ENCODE measurements around the gene FADD.
A peak's percentile ranks its signal among the peaks of the same experiment; 100 is the strongest.
"Not testable (repeated sequence)": the region's sequence is repeated elsewhere in the genome, so short reads cannot be mapped to it uniquely, and the experiment has no call there.

FADD gene

GRCh38 chr11:70182266-70182665 lies 20.8 kb upstream of the FADD start:
- DNase-seq (ENCODE audit: low read depth): no peak

GRCh38 chr11:70183032-70183431 lies 20.1 kb upstream of the FADD start:
- DNase-seq (ENCODE audit: low read depth): no peak

- no peak for DNase-seq (ENCODE audit: low read depth)
Observed at GRCh38 chr11:70183483-70184176, 19.5 kb upstream of the FADD start.

- DNase-seq (ENCODE audit: low read depth): no peak
Observed at GRCh38 chr11:70184396-70184795, 18.7 kb upstream of the FADD start.

GRCh38 chr11:70185348-70186055 lies 17.6 kb upstream of the FADD start:
- no peak for DNase-seq (ENCODE audit: low read depth)

- no peak for DNase-seq (ENCODE audit: low read depth)
Observed at GRCh38 chr11:70186420-70186819, 16.7 kb upstream of the FADD start.

- no peak for DNase-seq (ENCODE audit: low read depth)
Observed at GRCh38 chr11:70186936-70187335, 16.2 kb upstream of the FADD start.

GRCh38 chr11:70187771-70188170 lies 15.3 kb upstream of the FADD start:
- DNase-seq (ENCODE audit: low read depth): no peak

- DNase-seq (ENCODE audit: low read depth): no peak
Observed at GRCh38 chr11:70189622-70190021, 13.5 kb upstream of the FADD start.

GRCh38 chr11:70191495-70192140 lies 11.5 kb upstream of the FADD start:
- peak; percentile 21 for DNase-seq (ENCODE audit: low read depth)

- no peak for DNase-seq (ENCODE audit: low read depth)
Observed at GRCh38 chr11:70192666-70193410, 10.3 kb upstream of the FADD start.

GRCh38 chr11:70193411-70194292 lies 9.4 kb upstream of the FADD start:
- DNase-seq (ENCODE audit: low read depth): no peak

GRCh38 chr11:70194792-70195791 lies 8.0 kb upstream of the FADD start:
- DNase-seq (ENCODE audit: low read depth): no peak

GRCh38 chr11:70200212-70200844 lies 2.8 kb upstream of the FADD start:
- no peak for DNase-seq (ENCODE audit: low read depth)

- not testable (repeated sequence) for DNase-seq (ENCODE audit: low read depth)
Observed at GRCh38 chr11:70201047-70201446, 2.0 kb upstream of the FADD start.

- DNase-seq (ENCODE audit: low read depth): peak; percentile 35
Observed at GRCh38 chr11:70201882-70202861, 924 bp upstream of the FADD start.

GRCh38 chr11:70203751-70204465 lies 812 bp downstream of the FADD start:
- peak; percentile 66 for DNase-seq (ENCODE audit: low read depth)

- no peak for DNase-seq (ENCODE audit: low read depth)
Observed at GRCh38 chr11:70204466-70204799, 1.3 kb downstream of the FADD start.
